OCI-LY7 (cell line): ENCODE results near the gene VARS2. TPM values are rescaled to one million over a fixed set of nuclear protein-coding genes. Genes with fewer than 3 reads are reported as not detected.

Experiments
- BruUV-seq: library from RNA; stranded (reverse); fragments of 400-500 nt; replicated peaks from 2 replicates; lab custom pipeline; 2021; lab: Mats Ljungman, UMichigan
- CTCF ChIA-PET: fragments of 300-600 bp; sonication (Branson Sonifier 250); formaldehyde crosslinking; loops from one replicate; lab custom pipeline; 2022; ENCODE audit warnings: antibody characterized with exemption; ENCODE audit not compliant: unreplicated experiment; lab: Charles Lee
- POLR2A ChIA-PET: fragments of 300-600 bp; sonication (Branson Sonifier 250); formaldehyde crosslinking; loops from one replicate; lab custom pipeline; 2022; ENCODE audit warnings: antibody characterized with exemption; lab: Charles Lee
- DNase-seq: peaks from one replicate; pipeline ENCODE4 v3.0.0-alpha.2; 2015; ENCODE audit warnings: low spot score
- H2AFZ ChIP-seq: fragments of 200-600 bp; sonication (generic), shearing (Covaris generic); 2 replicates; pipeline ENCODE4 v1.6.1; 2014; ENCODE audit warnings: mild to moderate bottlenecking, antibody characterized with exemption, low read length, moderate library complexity
- H3K27ac ChIP-seq: fragments of 200-600 bp; sonication (generic); 2 replicates; pipeline ENCODE4 v1.5.1; 2014; ENCODE audit warnings: mixed run types, low read depth, mild to moderate bottlenecking, moderate library complexity, low read length, inconsistent platforms; ENCODE audit not compliant: poor library complexity, severe bottlenecking
- H3K36me3 ChIP-seq: fragments of 200-600 bp; sonication (generic); 2 replicates; pipeline ENCODE4 v1.6.1; 2014; ENCODE audit warnings: mild to moderate bottlenecking, antibody characterized with exemption, low read length, moderate library complexity, mixed read lengths; ENCODE audit not compliant: insufficient read depth
- H3K4me1 ChIP-seq: fragments of 200-600 bp; sonication (generic); 2 replicates; pipeline ENCODE4 v1.5.1; 2014; ENCODE audit warnings: mild to moderate bottlenecking, low read length; ENCODE audit not compliant: insufficient read depth, poor library complexity, severe bottlenecking
- H3K4me2 ChIP-seq: fragments of 200-600 bp; sonication (generic); 2 replicates; pipeline ENCODE4 v1.6.1; 2014; ENCODE audit warnings: mild to moderate bottlenecking, low read length
- H3K4me3 ChIP-seq: fragments of 200-600 bp; sonication (generic); 2 replicates; pipeline ENCODE4 v1.5.1; 2014; ENCODE audit warnings: mild to moderate bottlenecking, low read depth, low read length; ENCODE audit not compliant: poor library complexity, severe bottlenecking
- H3K79me2 ChIP-seq: fragments of 200-600 bp; sonication (generic); 2 replicates; pipeline ENCODE4 v1.6.1; 2016; ENCODE audit warnings: low read depth, mild to moderate bottlenecking, low read length, moderate library complexity, mixed read lengths; ENCODE audit not compliant: insufficient read depth
- H3K9me2 ChIP-seq: fragments of 200-600 bp; sonication (generic); 2 replicates; pipeline ENCODE4 v1.6.1; 2016; ENCODE audit warnings: mild to moderate bottlenecking, low read length, mixed read lengths; ENCODE audit not compliant: insufficient read depth
- H3K9me3 ChIP-seq: fragments of 200-600 bp; sonication (generic); 2 replicates; pipeline ENCODE4 v1.6.1; 2014; ENCODE audit warnings: mild to moderate bottlenecking, mixed run types, low read length, mixed read lengths
- H4K20me1 ChIP-seq: fragments of 200-600 bp; sonication (generic); 2 replicates; pipeline ENCODE4 v1.6.1; 2014; ENCODE audit warnings: mild to moderate bottlenecking, antibody characterized with exemption, low read length, moderate library complexity, mixed read lengths; ENCODE audit not compliant: insufficient read depth
- EZH2phosphoT487 ChIP-seq: fragments of 200-600 bp; sonication (generic); IDR thresholded peaks from 2 replicates; pipeline ENCODE4 v1.6.1; 2018; ENCODE audit warnings: low read depth, borderline replicate concordance, mild to moderate bottlenecking, mixed run types, antibody characterized with exemption, low read length, moderate library complexity, mixed read lengths
- intact Hi-C: fragments of 100-400 bp; cut with micrococcal nuclease; formaldehyde crosslinking; loops from one replicate; pipeline ENCODE4 v1.10.0; 2022; ENCODE audit not compliant: unreplicated experiment
- total RNA-seq, 2 experiments: library from RNA; depleted of rRNA in 1 of 2; stranded (reverse); fragments of >200 nt in 1 of 2; shearing (Covaris generic) in 1 of 2; gene quantifications; 2 replicates each; pipeline ENCODE4 v1.2.3, GENCODE V29; 2014 to 2022
- TF ChIP-seq, protein P1 (sequence below): fragments of 200-600 bp; sonication (generic); conservative IDR thresholded peaks from 2 replicates; pipeline ENCODE4 v1.5.1; 2014; ENCODE audit warnings: mild to moderate bottlenecking, antibody characterized with exemption, low read length, moderate library complexity, mixed read lengths

VARS2 gene
- total RNA-seq, 2 experiments from 2014 or later = 81.8 to 98.9 TPM

- H3K4me2 ChIP-seq = no peak overlapping the region
- H3K79me2 ChIP-seq = no peaks in the 10 kb centered on the region
- intact Hi-C loops = no loop called here
- H2AFZ ChIP-seq = no peak overlapping the region
- no peak overlapping the region for H3K4me3 ChIP-seq
- peaks cover 14% of the 10 kb centered on the region; the same call in 1 of the 2 replicates for H3K36me3 ChIP-seq
- H4K20me1 ChIP-seq = no peaks in the 10 kb centered on the region
- POLR2A ChIA-PET = no interaction called here
- no peak for DNase-seq
- H3K27ac ChIP-seq = no peak overlapping the region
- no peak for TF ChIP-seq EZH2phosphoT487
- TF ChIP-seq, protein P1, sequence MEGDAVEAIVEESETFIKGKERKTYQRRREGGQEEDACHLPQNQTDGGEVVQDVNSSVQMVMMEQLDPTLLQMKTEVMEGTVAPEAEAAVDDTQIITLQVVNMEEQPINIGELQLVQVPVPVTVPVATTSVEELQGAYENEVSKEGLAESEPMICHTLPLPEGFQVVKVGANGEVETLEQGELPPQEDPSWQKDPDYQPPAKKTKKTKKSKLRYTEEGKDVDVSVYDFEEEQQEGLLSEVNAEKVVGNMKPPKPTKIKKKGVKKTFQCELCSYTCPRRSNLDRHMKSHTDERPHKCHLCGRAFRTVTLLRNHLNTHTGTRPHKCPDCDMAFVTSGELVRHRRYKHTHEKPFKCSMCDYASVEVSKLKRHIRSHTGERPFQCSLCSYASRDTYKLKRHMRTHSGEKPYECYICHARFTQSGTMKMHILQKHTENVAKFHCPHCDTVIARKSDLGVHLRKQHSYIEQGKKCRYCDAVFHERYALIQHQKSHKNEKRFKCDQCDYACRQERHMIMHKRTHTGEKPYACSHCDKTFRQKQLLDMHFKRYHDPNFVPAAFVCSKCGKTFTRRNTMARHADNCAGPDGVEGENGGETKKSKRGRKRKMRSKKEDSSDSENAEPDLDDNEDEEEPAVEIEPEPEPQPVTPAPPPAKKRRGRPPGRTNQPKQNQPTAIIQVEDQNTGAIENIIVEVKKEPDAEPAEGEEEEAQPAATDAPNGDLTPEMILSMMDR = no peak
- no TSS peak for BruUV-seq
- peaks cover 7% of the 10 kb centered on the region for H3K4me1 ChIP-seq
- no peaks in the 10 kb centered on the region for H3K9me2 ChIP-seq
- CTCF ChIA-PET = no interaction called here
- H3K9me3 ChIP-seq = no peaks in the 10 kb centered on the region
Measured at GRCh38 chr6:30897882-30898281, 16.2 kb upstream of the VARS2 start.

GRCh38 chr6:30898750-30899360 lies 15.2 kb upstream of the VARS2 start:
- POLR2A ChIA-PET = no interaction called here
- CTCF ChIA-PET = no interaction called here
- no TSS peak for BruUV-seq

GRCh38 chr6:30900863-30901417 lies 13.1 kb upstream of the VARS2 start:
- Histone ChIP-seq H3K9me2 (no peaks in the 10 kb centered on the region), H3K4me2 (no peak overlapping the region), H3K9me3 (no peaks in the 10 kb centered on the region), H3K79me2 (no peaks in the 10 kb centered on the region), H3K4me1 (peaks cover 18% of the 10 kb centered on the region), H3K4me3 (no peak overlapping the region), H2AFZ (no peak overlapping the region), H3K27ac (no peak overlapping the region), H4K20me1 (no peaks in the 10 kb centered on the region), H3K36me3 (peaks cover 14% of the 10 kb centered on the region; the same call in 1 of the 2 replicates)
- BruUV-seq = no TSS peak
- intact Hi-C loops = no loop called here
- ChIA-PET POLR2A (interaction anchor here (1.0 kb wide), 1 partner anchor 12 kb away, joined by 3 read pairs; no protein-coding TSS in a partner anchor), CTCF (no interaction called here)
- TF ChIP-seq, protein P1 = no peak
- TF ChIP-seq EZH2phosphoT487 = no peak
- no peak for DNase-seq

More at GRCh38 chr6:30898750-30899360, 15.2 kb upstream of the VARS2 start:
- no peak for TF ChIP-seq EZH2phosphoT487
- H3K4me1 ChIP-seq = peaks cover 17% of the 10 kb centered on the region
- H3K27ac ChIP-seq = no peak overlapping the region
- no peaks in the 10 kb centered on the region for H3K9me3 ChIP-seq
- peaks cover 14% of the 10 kb centered on the region; the same call in 1 of the 2 replicates for H3K36me3 ChIP-seq
- H3K9me2 ChIP-seq = no peaks in the 10 kb centered on the region
- H3K79me2 ChIP-seq = no peaks in the 10 kb centered on the region
- no peak for DNase-seq
- H4K20me1 ChIP-seq = no peaks in the 10 kb centered on the region
- no peak overlapping the region for H2AFZ ChIP-seq
- no peak overlapping the region for H3K4me2 ChIP-seq
- intact Hi-C loops = no loop called here
- H3K4me3 ChIP-seq = no peak overlapping the region
